ENCODE data around the gene OR10G7. TPM values are rescaled to one million over a fixed set of nuclear protein-coding genes. Genes with fewer than 3 reads are reported as not detected.

Gene OR10G7
- total RNA-seq, 6 donors from 2014 or later: not detected

DNA sequence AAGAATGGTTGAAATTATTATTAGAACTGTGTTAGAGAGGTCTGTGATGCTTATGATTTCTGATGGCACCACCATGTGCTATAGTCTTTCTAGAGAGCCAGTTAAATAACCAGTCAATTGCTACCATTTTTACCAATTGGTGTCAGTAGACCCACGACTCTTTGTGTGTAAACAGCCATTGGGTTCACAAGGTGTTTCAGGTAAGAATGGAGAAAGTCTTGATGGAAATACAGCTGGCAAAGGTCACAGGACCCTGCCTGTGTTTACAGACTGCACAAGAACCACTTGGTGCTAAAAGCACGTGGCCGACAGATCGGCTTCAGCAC is 30.5 kb upstream of the OR10G7 start:
- DNase-seq: no peak
- H3K4me1 ChIP-seq: peaks cover 2 to 23% (median 17%) of the 10 kb centered on the region in 4 donors
- TF ChIP-seq, protein P1, sequence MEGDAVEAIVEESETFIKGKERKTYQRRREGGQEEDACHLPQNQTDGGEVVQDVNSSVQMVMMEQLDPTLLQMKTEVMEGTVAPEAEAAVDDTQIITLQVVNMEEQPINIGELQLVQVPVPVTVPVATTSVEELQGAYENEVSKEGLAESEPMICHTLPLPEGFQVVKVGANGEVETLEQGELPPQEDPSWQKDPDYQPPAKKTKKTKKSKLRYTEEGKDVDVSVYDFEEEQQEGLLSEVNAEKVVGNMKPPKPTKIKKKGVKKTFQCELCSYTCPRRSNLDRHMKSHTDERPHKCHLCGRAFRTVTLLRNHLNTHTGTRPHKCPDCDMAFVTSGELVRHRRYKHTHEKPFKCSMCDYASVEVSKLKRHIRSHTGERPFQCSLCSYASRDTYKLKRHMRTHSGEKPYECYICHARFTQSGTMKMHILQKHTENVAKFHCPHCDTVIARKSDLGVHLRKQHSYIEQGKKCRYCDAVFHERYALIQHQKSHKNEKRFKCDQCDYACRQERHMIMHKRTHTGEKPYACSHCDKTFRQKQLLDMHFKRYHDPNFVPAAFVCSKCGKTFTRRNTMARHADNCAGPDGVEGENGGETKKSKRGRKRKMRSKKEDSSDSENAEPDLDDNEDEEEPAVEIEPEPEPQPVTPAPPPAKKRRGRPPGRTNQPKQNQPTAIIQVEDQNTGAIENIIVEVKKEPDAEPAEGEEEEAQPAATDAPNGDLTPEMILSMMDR (IDR thresholded peaks at IDR 0.05): peak in 1 of 6 experiments; percentile 2
- no peak for TF ChIP-seq POLR2AphosphoS5 (IDR thresholded peaks at IDR 0.05)
- no peak for TF ChIP-seq EP300 (IDR thresholded peaks at IDR 0.05)
- no peak for TF ChIP-seq POLR2A (IDR thresholded peaks at IDR 0.05)
- no peak overlapping the region for H3K27ac ChIP-seq
- H3K27me3 ChIP-seq: peaks cover 0 to 9% (median 0%) of the 10 kb centered on the region in 4 donors
- 37 to 58% methylated on average over 4 of the region's 4 CpGs for WGBS, 2 donors
- no peak for ATAC-seq (ENCODE audit: low FRiP score in 2 of 2)
- H3K9me3 ChIP-seq: no peaks in the 10 kb centered on the region
- peak overlapping the region in 1 of 4 donors; percentile 7 for H3K4me3 ChIP-seq
- no peaks in the 10 kb centered on the region for H3K36me3 ChIP-seq

DNA sequence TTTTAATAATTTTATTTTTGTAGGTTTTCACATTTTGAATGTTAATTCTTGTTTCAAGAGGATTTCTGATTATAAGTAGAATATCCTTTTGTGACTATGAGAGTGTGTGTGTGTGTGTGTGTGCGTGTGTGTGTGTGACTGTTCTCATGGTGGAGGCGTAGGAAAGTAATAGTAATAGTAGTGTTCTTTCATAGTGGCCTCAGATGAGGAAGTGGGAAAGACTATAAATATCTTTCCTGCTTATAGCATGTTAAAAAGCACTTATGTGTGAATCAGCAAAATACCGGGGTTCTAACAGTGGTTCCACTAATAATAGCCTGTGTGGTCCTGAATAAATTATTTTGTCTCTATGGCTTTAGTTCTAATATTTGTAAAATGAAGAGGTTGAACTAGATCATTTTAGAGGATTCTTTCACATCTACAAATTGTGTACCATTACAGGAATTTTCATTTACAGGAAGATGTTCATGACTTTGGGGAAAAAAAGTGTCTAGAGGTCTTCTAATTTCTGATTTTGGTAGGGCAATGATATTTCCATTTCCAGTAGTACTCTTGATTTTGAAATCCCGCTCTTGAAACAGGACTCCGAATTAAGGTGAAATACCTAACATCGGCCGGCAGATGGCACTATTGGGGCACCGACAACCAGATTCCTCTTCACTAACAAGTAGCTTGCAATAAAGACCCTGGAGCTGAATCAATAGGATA is 29.9 kb upstream of the OR10G7 start:
- TF ChIP-seq POLR2AphosphoS5 (IDR thresholded peaks at IDR 0.05) (no peak), EP300 (IDR thresholded peaks at IDR 0.05) (no peak), POLR2A (IDR thresholded peaks at IDR 0.05) (no peak)
- TF ChIP-seq, protein P1 (IDR thresholded peaks at IDR 0.05): peak; percentile 52 to 71 (median 60)
- no peak overlapping the region for H3K27ac ChIP-seq
- peaks cover 0 to 6% (median 0%) of the 10 kb centered on the region in 4 donors for H3K27me3 ChIP-seq
- 4% methylated on average over 8 of the region's 8 CpGs for WGBS, 2 donors
- DNase-seq (peak in 1 of 2 donors; percentile 66), ATAC-seq (ENCODE audit: low FRiP score in 2 of 2) (peak in 1 of 2 donors; percentile 80)
- no peaks in the 10 kb centered on the region for H3K9me3 ChIP-seq
- peaks cover 2 to 20% (median 15%) of the 10 kb centered on the region in 4 donors for H3K4me1 ChIP-seq
- no peaks in the 10 kb centered on the region for H3K36me3 ChIP-seq
- no peak overlapping the region for H3K4me3 ChIP-seq

DNA sequence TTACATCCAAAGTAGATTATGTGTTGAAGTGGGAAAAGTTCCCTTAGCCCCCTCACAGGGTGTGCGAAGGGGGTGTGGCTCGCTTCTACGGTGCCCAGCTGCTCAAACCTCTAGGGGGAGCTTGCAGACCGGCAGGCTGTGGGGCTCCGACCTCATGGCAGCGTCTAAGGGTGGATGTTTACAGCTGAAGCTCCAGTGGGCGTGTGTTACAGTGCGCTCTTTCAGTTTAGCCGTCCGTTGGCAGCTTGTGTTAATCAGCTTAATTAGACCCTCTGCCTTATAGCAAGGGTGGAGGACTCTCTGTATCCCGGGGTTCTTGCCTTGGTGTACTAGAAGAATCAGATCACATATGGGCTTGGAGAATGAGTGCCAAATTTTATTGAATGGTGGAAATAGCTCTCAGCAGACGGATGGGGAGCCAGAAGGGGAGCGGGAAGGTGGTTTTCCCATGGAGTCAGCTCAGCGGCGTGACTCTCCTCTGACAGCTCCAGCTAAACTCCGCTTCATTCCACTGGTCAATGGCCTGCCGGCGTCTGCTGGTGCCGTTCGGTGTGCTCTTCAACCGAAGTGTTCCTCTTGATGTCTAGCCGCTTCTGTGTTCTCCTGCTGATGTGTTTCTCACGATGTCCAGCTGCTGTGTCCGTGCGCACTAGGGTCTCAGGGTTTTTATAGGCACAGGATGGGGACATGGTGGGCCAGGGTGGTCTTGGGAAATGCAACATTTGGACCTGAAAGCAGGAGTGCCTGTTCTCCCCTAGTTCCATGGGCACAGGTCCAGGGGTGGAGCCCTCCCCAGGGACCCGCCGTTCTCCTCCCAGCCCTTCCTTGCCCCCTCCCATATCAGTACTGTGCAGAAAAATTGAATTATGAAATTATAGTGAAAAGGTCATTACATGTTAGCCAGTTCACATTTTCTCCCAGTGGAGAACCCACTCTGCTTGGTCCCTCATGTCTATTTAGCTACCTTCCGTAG is 28.6 kb upstream of the OR10G7 start:
- peak; percentile 13 to 59 for DNase-seq

DNA sequence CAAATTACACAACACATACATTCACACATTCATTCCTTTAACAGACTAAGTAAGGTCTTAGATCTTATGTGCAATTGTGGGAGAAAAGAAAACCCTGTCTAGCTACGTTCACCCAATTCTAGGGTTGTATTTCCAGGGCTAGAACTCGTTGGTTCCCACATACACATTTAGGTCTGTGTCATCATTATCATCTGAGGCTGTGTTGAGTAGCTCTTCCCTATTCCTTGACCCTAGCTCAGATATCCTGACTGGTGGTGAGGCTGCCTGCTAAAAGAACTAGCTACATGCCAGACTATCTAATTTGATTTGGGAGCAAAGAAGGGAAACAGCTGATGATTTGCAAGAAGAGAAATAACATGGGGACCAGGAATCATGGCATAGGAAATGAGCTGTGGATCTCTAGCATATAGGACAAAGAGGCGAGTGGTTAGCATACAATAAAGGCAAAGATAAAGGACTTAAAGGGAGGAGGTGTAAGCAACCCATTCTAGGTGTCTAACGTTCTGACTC is 27.5 kb upstream of the OR10G7 start:
- Histone ChIP-seq H3K27ac (no peak overlapping the region), H3K4me1 (peaks cover 0 to 17% (median 10%) of the 10 kb centered on the region in 4 donors), H3K27me3 (no peaks in the 10 kb centered on the region), H3K4me3 (no peak overlapping the region), H3K9me3 (no peaks in the 10 kb centered on the region), H3K36me3 (no peaks in the 10 kb centered on the region)
- no peak for ATAC-seq (ENCODE audit: low FRiP score in 2 of 2)
- 52 to 53% methylated on average over 4 of the region's 4 CpGs for WGBS, 2 donors
- TF ChIP-seq, protein P1 (IDR thresholded peaks at IDR 0.05): no peak
- no peak for TF ChIP-seq EP300 (IDR thresholded peaks at IDR 0.05)
- no peak for TF ChIP-seq POLR2AphosphoS5 (IDR thresholded peaks at IDR 0.05)
- no peak for TF ChIP-seq POLR2A (IDR thresholded peaks at IDR 0.05)
- no peak for DNase-seq

More for the DNA sequence above, 28.6 kb upstream of the OR10G7 start:
- peak overlapping the region in 3 of 4 donors; percentile 3 to 13 (median 10) for H3K4me3 ChIP-seq
- WGBS, 2 donors: 29 to 43% methylated on average over 13 to 28 of the region's 28 CpGs
- TF ChIP-seq, protein P1 (IDR thresholded peaks at IDR 0.05): peak in 4 of 6 experiments; percentile 34 to 40 (median 36)
- TF ChIP-seq POLR2AphosphoS5 (IDR thresholded peaks at IDR 0.05): no peak
- no peaks in the 10 kb centered on the region for H3K9me3 ChIP-seq
- no peaks in the 10 kb centered on the region for H3K27me3 ChIP-seq
- peaks cover 0 to 17% (median 10%) of the 10 kb centered on the region in 4 donors for H3K4me1 ChIP-seq
- H3K36me3 ChIP-seq: no peaks in the 10 kb centered on the region
- peak; percentile 75 to 79 for ATAC-seq (ENCODE audit: low FRiP score in 2 of 2)
- no peak overlapping the region for H3K27ac ChIP-seq

Data from upper lobe of left lung (tissue), 6 donors.